Astrocyte (in vitro differentiated cells and primary cell): Measurements from ENCODE around the gene DCAF7. TPM values are rescaled to one million over a fixed set of nuclear protein-coding genes. Genes with fewer than 3 reads are reported as not detected.

Experiments
- DNase-seq: peaks from one replicate; pipeline ENCODE4 v3.0.0-alpha.2; 2010; ENCODE audit warnings: low read depth
- FAIRE-seq: peaks from 2 replicates; lab custom pipeline; 2011; peaks lifted over from hg19 to GRCh38; lab: Jason Lieb, UNC
- H2AFZ ChIP-seq: 2 replicates; pipeline ENCODE4 v1.6.0; 2012; ENCODE audit warnings: low read depth, low read length, inconsistent platforms
- H3K27ac ChIP-seq: 2 replicates; pipeline ENCODE4 v1.5.1; 2011; ENCODE audit warnings: low read depth, low read length, inconsistent platforms
- H3K27me3 ChIP-seq: 2 replicates; pipeline ENCODE4 v1.6.0; 2011; ENCODE audit warnings: low read length, inconsistent platforms; ENCODE audit not compliant: insufficient read depth
- H3K36me3 ChIP-seq: 2 replicates; pipeline ENCODE4 v1.5.1; 2011; ENCODE audit warnings: low read length, inconsistent platforms; ENCODE audit not compliant: insufficient read depth
- H3K4me1 ChIP-seq: 2 replicates; pipeline ENCODE4 v1.5.1; 2011; ENCODE audit warnings: low read length, inconsistent platforms; ENCODE audit not compliant: insufficient read depth
- H3K4me2 ChIP-seq: 2 replicates; pipeline ENCODE4 v1.6.0; 2012; ENCODE audit warnings: low read length, inconsistent platforms
- H3K4me3 ChIP-seq: 2 replicates; pipeline ENCODE4 v1.5.1; 2011; ENCODE audit warnings: low read depth, mild to moderate bottlenecking, low read length, inconsistent platforms; ENCODE audit not compliant: insufficient read depth
- H3K79me2 ChIP-seq: 2 replicates; pipeline ENCODE4 v1.6.0; 2012; ENCODE audit warnings: mild to moderate bottlenecking, low read length, inconsistent platforms; ENCODE audit not compliant: insufficient read depth
- H3K9ac ChIP-seq: 2 replicates; pipeline ENCODE4 v1.6.0; 2012; ENCODE audit warnings: mild to moderate bottlenecking, low read length, inconsistent platforms
- H3K9me3 ChIP-seq: 2 replicates; pipeline ENCODE4 v1.5.1; 2012; ENCODE audit warnings: low read depth, mild to moderate bottlenecking, low read length, inconsistent platforms; ENCODE audit not compliant: insufficient read depth
- H4K20me1 ChIP-seq: 2 replicates; pipeline ENCODE4 v1.6.0; 2012; ENCODE audit warnings: low read length, inconsistent platforms; ENCODE audit not compliant: insufficient read depth
- H3K27ac Mint-ChIP-seq: one replicate; pipeline ENCODE4 v1.8.0; 2021; ENCODE audit warnings: mild to moderate bottlenecking, mixed read lengths; ENCODE audit not compliant: unreplicated experiment
- H3K27me3 Mint-ChIP-seq: one replicate; pipeline ENCODE4 v1.8.0; 2021; ENCODE audit warnings: low read depth, mixed read lengths; ENCODE audit not compliant: unreplicated experiment
- H3K36me3 Mint-ChIP-seq: one replicate; pipeline ENCODE4 v1.8.0; 2021; ENCODE audit warnings: low read depth, mixed read lengths; ENCODE audit not compliant: unreplicated experiment
- H3K4me1 Mint-ChIP-seq: one replicate; pipeline ENCODE4 v1.8.0; 2021; ENCODE audit warnings: low read depth, mixed read lengths; ENCODE audit not compliant: unreplicated experiment
- H3K4me3 Mint-ChIP-seq: one replicate; pipeline ENCODE4 v1.8.0; 2021; ENCODE audit warnings: mild to moderate bottlenecking, moderate library complexity, mixed read lengths; ENCODE audit not compliant: unreplicated experiment
- H3K9me3 Mint-ChIP-seq: one replicate; pipeline ENCODE4 v1.8.0; 2021; ENCODE audit warnings: mild to moderate bottlenecking, mixed read lengths; ENCODE audit not compliant: unreplicated experiment
- EZH2 ChIP-seq: IDR thresholded peaks from 2 replicates; pipeline ENCODE4 v1.6.1; 2012; ENCODE audit warnings: mild to moderate bottlenecking, low read length, inconsistent platforms; ENCODE audit not compliant: insufficient read depth
- total RNA-seq: library from RNA; stranded (reverse); gene quantifications from 2 replicates; pipeline ENCODE4 v1.2.1, GENCODE V29; 2021
- TF ChIP-seq, protein P1 (sequence below): IDR thresholded peaks from 2 replicates; pipeline ENCODE4 v1.5.1; 2011; ENCODE audit warnings: low read depth, mild to moderate bottlenecking, inconsistent platforms, low read length, moderate library complexity; ENCODE audit not compliant: insufficient read depth

The DCAF7 gene
- total RNA-seq, 1 donor from 2014 or later: 84.2 TPM

DNA sequence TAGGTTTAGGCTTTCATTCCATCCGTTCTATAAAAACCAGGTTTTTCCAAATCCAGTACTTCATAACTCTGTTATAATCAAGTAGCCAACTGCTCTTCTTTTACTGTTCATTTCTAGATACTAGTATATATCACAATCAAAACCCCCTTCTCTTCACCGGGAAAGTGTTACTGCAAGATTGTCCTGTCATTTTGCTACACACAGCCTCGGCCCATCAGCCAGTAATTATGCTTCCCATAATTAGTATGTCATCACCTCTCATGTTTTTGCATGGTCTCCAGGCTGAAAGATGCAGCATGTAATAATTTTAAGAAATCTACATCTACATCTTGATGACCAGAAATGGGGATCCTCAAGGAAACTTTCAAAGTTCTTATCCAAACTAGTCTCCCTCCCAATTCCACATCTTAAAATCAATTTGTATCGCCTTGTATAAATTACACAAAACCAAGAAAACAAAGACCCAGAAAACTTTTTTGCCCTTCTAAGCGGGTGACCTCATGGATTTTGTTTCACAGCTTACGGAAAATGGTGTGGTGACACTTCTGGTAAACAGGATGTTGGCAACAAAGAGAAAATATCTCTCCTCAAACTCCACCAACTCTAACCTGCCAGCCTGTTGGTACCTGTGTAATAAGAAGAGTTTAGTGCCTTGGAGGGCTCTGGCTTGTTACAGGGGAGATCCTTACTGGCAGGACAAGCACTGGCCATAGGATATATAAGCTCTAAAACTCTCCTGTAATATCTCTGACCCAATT lies 59.7 kb downstream of the DCAF7 start:
- H3K4me1 ChIP-seq: no peaks in the 10 kb centered on the region
- H3K4me3 ChIP-seq: no peak overlapping the region
- H3K79me2 ChIP-seq: no peaks in the 10 kb centered on the region
- H3K27me3 ChIP-seq: no peaks in the 10 kb centered on the region
- no peak overlapping the region for H3K4me3 Mint-ChIP-seq
- H3K36me3 Mint-ChIP-seq: peaks cover 19% of the 10 kb centered on the region
- H4K20me1 ChIP-seq: no peaks in the 10 kb centered on the region
- no peak overlapping the region for H3K27ac ChIP-seq
- no peak overlapping the region for H2AFZ ChIP-seq
- H3K36me3 ChIP-seq: peaks cover 36% of the 10 kb centered on the region
- no peaks in the 10 kb centered on the region for H3K27me3 Mint-ChIP-seq
- TF ChIP-seq, protein P1, sequence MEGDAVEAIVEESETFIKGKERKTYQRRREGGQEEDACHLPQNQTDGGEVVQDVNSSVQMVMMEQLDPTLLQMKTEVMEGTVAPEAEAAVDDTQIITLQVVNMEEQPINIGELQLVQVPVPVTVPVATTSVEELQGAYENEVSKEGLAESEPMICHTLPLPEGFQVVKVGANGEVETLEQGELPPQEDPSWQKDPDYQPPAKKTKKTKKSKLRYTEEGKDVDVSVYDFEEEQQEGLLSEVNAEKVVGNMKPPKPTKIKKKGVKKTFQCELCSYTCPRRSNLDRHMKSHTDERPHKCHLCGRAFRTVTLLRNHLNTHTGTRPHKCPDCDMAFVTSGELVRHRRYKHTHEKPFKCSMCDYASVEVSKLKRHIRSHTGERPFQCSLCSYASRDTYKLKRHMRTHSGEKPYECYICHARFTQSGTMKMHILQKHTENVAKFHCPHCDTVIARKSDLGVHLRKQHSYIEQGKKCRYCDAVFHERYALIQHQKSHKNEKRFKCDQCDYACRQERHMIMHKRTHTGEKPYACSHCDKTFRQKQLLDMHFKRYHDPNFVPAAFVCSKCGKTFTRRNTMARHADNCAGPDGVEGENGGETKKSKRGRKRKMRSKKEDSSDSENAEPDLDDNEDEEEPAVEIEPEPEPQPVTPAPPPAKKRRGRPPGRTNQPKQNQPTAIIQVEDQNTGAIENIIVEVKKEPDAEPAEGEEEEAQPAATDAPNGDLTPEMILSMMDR: no peak
- no peak for TF ChIP-seq EZH2
- H3K4me1 Mint-ChIP-seq: no peaks in the 10 kb centered on the region
- FAIRE-seq (no peak), DNase-seq (no peak)
- H3K9me3 Mint-ChIP-seq: no peaks in the 10 kb centered on the region
- H3K4me2 ChIP-seq: no peak overlapping the region
- no peaks in the 10 kb centered on the region for H3K9me3 ChIP-seq
- H3K27ac Mint-ChIP-seq: no peak overlapping the region
- H3K9ac ChIP-seq: no peak overlapping the region

DNA sequence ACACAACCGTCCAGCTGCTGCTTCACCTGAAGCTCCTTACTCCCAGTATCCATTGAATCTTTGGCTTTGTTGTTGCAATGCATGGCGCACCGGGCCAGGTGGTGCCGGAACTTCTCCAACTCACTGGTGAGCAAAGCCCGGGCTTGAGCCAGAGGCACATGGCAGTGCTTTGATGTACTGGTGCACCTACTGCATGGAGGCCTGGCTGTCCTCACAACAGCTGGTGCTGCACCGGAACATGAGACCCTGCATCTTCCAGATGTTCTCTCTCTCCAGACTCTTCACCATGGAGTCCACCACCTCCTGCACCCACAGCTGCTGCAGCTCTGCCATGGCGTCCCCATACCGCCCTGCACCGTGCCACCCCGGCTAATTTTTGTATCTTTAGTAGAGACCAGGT lies 60.6 kb downstream of the DCAF7 start:
- Histone ChIP-seq H3K4me1 (no peaks in the 10 kb centered on the region), H3K27ac (no peak overlapping the region), H3K79me2 (no peaks in the 10 kb centered on the region), H4K20me1 (no peaks in the 10 kb centered on the region), H3K27me3 (no peaks in the 10 kb centered on the region), H3K9ac (no peak overlapping the region), H3K36me3 (peaks cover 27% of the 10 kb centered on the region), H3K4me3 (no peak overlapping the region), H3K4me2 (no peak overlapping the region), H3K9me3 (no peaks in the 10 kb centered on the region), H2AFZ (no peak overlapping the region)
- no peak for DNase-seq
- Mint-ChIP-seq H3K36me3 (peaks cover 15% of the 10 kb centered on the region), H3K27ac (no peak overlapping the region), H3K4me3 (no peak overlapping the region), H3K27me3 (no peaks in the 10 kb centered on the region), H3K4me1 (no peaks in the 10 kb centered on the region), H3K9me3 (no peaks in the 10 kb centered on the region)
- no peak for FAIRE-seq
- TF ChIP-seq, protein P1: no peak
- TF ChIP-seq EZH2: no peak

DNA sequence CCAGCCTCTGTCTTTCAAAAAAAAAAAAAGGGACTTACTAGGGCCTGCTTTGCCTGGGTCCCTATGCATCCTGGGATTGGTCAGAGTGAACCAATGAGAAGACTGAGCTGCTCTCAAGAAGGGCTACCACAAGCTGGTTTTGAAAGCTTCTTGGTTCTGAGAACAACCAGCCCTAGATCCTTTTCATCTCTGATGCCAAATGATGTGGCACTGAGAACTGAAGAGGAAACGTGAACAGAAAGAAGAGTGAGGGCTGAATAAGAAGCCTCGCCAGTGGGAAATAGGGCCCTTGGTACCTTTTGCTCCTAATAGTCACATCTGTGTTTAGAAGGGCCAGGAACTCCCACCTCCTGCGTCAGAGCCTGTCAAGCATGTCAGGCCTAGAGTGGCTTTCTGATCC lies 61.1 kb downstream of the DCAF7 start:
- TF ChIP-seq EZH2: no peak
- TF ChIP-seq, protein P1: no peak
- Mint-ChIP-seq H3K27ac (no peak overlapping the region), H3K4me3 (no peak overlapping the region), H3K27me3 (no peaks in the 10 kb centered on the region), H3K36me3 (peaks cover 12% of the 10 kb centered on the region), H3K4me1 (no peaks in the 10 kb centered on the region), H3K9me3 (no peaks in the 10 kb centered on the region)
- no peak overlapping the region for H3K27ac ChIP-seq
- H2AFZ ChIP-seq: no peak overlapping the region
- H3K79me2 ChIP-seq: no peaks in the 10 kb centered on the region
- FAIRE-seq (no peak), DNase-seq (no peak)
- H3K27me3 ChIP-seq: no peaks in the 10 kb centered on the region
- no peaks in the 10 kb centered on the region for H3K4me1 ChIP-seq
- H3K4me2 ChIP-seq: no peak overlapping the region
- no peak overlapping the region for H3K4me3 ChIP-seq
- H3K36me3 ChIP-seq: peaks cover 24% of the 10 kb centered on the region
- H4K20me1 ChIP-seq: no peaks in the 10 kb centered on the region
- H3K9me3 ChIP-seq: no peaks in the 10 kb centered on the region
- no peak overlapping the region for H3K9ac ChIP-seq
